ENCODE results near the gene RHBDL1.

The RHBDL1 gene

DNA sequence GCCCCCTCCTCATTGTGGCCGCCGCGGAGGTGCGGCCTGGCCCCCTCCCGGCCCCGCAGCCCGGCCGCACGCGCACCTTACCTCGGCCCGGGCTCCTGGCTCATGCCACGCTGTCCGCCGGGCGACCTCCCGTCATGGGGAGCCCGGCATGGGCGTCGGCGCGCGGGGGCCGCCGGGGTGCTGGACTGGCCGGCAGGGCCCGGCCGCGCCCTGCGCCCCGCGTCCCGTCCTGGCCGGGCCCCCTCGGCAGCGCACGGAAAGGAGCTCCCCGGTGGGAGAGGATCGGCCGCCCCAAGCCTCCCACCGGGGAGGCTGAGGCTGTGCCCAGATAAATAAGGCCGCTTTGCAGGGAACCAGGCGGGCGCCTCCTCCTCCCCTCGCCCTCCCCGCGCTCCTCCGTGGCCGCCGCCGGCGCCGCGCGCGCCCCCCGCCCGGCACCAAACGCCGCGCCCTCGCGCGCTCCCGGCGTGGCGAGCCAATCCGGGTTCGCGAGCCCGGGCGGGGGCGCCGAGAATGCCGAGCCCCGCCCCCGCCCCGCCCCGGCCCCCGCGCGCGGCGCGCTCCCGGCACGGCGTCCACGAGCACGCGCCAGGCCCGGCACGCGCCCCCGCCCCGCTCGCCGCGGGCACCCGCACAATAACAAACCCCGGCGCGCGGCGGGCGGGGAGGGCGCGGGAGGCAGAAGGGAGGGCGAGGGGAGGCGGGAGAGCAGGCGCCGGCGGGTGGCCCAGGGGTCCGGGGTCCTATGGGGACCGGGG lies 30.1 kb downstream of the RHBDL1 start, which contains the start of gene FBXL16:
TSS of gene FBXL16 (minus strand) at position 371 of the 758 bp plus-strand sequence. CDS start 8,396 bp downstream, outside the sequence.
- no peak for DNase-seq (ENCODE audit: low read depth in 2 of 2)

GRCh38 chr16:706189-707061 lies 31.0 kb downstream of the RHBDL1 start:
- no peak for DNase-seq (ENCODE audit: low read depth in 2 of 2)

DNA sequence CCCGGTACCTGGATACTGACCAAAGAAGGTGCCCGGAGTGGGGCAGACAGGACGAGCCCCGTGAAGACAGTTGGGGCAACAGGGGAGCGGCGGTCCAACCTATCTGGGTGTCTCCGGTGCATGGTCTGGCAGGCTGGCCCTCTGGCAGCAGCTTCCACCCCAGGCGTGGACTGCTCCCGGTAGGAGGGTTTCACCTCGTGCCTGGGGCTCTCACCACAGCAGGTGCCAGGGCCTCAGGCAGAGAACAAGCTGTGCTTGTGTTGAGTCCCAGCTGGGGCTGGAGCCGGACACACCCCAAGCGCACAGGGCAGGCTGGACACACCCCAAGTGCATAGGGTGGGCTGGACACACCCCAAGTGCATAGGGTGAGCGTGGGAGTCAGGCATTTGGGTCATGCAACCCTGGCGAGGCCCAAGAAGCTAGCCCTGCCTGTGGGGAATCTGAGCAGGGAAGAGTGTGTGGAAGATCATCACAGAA lies 31.6 kb downstream of the RHBDL1 start:
- DNase-seq (ENCODE audit: low read depth in 2 of 2), result no peak

DNA sequence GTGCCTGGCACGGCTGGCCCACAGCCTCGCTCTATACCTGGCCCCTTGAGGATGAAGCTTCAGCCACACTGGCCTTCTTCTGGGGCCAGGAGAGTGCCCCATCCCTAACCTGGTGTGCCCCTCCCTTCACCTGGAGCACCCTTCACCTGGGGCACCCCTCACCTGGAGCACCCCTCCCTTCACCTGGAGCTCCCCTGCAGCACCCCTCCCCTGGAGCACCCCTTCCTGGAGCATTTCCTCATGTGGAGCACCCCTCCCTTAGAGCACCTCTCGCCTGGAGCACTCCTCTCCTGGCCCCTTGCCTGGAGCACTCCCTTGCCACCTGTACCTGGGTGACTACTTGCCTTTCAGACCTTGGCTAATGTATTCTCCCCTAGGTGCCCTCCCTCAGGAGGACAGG lies 32.5 kb downstream of the RHBDL1 start:
- no peak for DNase-seq (ENCODE audit: low read depth in 2 of 2)

GRCh38 chr16:708959-709358 lies 33.5 kb downstream of the RHBDL1 start:
- no peak for DNase-seq (ENCODE audit: low read depth in 2 of 2)

DNA sequence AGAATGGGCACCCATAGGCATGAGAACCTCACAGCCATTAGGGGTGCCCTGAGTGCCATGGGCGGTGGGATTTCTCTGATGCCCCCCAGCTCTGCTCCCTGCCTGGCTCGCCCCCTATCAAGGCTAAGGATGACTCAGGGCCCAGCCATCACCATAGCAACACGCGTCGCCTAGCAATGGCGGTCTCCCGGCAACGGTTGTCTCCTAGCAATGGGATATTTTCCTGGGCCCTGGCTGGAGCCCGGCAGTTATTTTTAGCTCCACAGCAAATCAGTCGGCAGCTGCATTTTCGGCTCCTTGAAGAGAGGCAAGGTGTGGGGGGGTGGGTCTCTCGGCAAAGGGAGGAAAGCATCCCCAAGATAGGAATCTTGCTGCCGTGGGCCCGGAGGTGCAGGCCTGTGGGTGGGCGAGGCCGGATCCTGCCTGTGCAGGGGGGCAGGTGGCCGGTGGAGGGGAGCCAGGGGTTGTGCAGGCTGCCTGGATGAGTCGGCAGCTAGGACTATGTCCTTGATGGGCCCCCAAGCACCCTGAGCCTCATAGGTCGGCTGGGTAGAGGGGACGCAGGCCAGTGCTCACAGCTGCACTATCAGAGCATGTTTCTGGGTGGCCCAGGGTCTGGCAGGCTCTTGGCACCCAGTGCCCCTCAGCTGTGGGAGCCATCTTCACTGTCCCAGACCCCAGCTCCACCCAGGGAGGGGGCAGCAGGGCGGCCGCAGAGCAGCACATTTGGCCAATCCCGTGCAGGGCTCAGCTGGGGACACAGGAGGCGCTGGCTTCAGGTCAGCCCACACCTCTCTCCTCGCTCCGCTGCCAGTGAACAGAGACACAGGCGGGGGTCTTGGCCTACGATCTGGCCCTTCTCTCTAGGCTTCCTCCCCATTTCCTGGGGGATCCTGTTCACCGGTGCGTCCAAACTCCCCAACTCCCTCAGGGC lies 34.4 kb downstream of the RHBDL1 start:
- DNase-seq (ENCODE audit: low read depth in 2 of 2), result no peak

- no peak for DNase-seq (ENCODE audit: low read depth in 2 of 2)
Observed at GRCh38 chr16:710500-711075, 35.1 kb downstream of the RHBDL1 start.

GRCh38 chr16:711084-711483 lies 35.6 kb downstream of the RHBDL1 start:
- DNase-seq (ENCODE audit: low read depth in 2 of 2), result no peak

DNA sequence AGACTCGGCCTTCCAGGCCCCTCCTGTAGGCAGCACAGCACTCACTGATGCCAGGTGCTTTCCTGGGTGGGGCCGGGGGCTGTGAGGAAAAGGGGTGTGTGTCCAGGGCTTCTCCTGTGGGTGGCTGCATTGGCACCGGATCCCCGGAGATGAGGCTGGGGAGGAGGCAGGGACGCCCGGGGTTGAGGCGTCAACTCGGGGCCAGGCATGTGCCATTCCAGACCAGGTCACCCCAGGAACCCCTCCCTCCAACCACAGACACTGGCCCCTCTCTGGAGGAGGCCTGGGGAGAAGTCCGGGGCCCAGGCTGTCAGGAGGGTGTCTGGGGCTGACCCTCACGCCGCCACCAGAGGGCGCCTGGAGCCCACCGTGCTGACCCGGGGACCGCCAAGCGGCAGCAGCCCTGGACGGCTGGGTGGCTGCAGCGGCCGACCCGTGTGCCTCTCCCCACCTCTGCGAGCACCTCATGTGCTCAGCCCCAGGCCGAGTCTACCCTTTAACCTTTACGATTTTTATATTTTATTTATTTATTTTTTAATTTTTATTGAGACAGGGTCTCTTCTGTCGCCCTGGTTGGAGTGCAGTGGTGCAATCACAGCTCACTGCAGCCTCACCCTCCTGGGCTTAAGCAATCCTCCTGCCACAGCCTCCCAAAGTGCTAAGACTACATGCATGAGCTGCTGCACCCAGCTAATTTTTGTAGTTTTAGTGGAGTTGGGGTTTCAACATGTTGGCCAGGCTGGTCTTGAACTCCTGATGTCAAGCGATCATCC lies 36.3 kb downstream of the RHBDL1 start:
- DNase-seq (ENCODE audit: low read depth in 2 of 2), result peak; percentile 75 to 76

GRCh38 chr16:712740-713250 lies 37.3 kb downstream of the RHBDL1 start:
- DNase-seq (ENCODE audit: low read depth in 2 of 2), result peak in 1 of 2 donors; percentile 53

DNA sequence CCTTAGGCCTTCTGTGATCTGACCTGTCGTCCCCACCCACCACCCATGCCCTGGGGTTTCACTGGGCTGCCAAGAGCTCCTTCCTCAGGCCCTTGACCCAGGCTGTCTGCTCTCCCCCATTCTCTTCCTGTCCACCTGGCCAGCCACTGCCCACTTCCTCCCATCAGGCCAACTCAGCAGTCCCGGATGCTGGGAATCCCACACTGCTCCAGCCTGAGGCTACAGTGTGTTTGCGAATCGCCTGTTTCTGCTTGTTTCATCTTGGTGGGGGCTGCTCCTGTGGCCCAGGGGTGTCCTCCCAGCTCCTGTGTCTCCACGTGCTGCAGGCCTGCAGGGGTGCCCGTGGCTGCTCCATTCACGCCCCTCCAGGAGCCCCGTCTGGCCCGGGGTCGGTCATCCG lies 38.6 kb downstream of the RHBDL1 start:
- DNase-seq (ENCODE audit: low read depth in 2 of 2), result no peak

DNA sequence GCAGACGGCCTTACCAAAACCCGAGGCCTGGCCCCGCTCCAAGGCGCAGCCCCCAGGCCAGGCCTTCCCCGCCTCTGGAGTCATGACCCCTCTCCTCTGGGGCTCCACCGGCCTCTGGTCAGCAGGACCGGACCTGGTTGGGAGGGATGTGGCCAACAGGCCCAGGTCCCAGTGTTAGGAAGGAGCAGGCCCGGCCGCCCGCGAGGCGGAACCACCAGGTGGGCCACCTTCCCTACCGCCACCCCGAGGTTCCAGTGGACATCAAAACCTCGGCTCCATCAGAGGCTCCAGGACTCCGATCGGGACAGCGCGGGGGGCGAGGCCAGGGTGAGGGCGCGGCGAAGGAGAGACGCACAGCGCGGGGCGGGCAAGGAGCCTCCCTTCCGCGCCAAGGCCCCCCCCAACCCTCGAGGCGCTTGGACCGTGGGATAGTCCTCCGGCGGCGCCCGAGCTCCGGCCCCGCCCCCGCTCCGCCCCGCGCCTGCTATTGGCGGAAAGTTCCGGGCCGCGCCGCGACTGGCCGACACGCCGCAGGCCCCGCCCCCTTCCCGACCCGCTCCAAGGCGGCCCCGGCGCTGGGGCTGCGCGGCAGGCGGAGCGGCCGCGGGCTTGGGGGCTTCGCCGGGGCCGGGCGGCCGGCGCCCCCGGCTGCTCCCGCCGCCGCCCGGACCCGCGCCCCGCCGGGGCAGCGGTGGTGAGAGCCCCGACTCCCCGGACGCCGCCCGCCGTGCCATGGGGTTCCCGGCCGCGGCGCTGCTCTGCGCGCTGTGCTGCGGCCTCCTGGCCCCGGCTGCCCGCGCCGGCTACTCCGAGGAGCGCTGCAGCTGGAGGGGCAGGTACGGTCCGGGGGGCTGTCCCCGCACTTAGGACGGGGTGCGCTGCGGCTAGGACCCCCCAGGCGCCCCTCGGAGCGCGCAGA lies 39.3 kb downstream of the RHBDL1 start, which contains the start of gene METRN:
TSS of gene METRN (plus strand) at position 561 of the 919 bp plus-strand sequence. CDS start at position 733, 172 bp downstream.
- peak; percentile 90 to 95 for DNase-seq (ENCODE audit: low read depth in 2 of 2)

GRCh38 chr16:715477-716199 lies 40.2 kb downstream of the RHBDL1 start:
- no peak for DNase-seq (ENCODE audit: low read depth in 2 of 2)

GRCh38 chr16:716200-716568 lies 40.7 kb downstream of the RHBDL1 start:
- DNase-seq (ENCODE audit: low read depth in 2 of 2), result no peak

GRCh38 chr16:716768-717325 lies 41.4 kb downstream of the RHBDL1 start:
- DNase-seq (ENCODE audit: low read depth in 2 of 2), result no peak

- no peak for DNase-seq (ENCODE audit: low read depth in 2 of 2)
Observed at GRCh38 chr16:717450-718245, 42.2 kb downstream of the RHBDL1 start.

DNA sequence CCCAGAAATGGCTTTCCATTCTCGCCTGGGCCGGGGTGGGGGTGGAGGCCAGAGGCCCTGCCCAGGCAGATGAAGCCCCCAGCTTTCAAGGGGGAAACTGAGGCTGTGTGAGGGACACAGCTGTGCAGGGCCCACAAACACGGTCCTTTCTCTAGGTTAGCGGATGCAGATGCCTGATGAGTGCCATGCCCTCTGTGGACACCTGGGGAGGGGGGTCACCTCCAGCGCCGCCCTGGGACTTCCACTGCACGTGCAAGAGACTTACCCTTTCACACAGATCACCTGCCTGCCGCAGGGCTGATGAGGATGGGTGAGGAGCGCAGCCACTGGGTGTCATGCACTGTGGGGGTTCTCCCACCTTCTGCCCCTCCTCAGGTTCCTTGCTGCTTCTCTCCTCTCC lies 42.9 kb downstream of the RHBDL1 start:
- DNase-seq (ENCODE audit: low read depth in 2 of 2), result no peak
